NCI-H2227 treated with DMSO at 0.1 percent for 48 hours (cell line): ENCODE results near the gene CHADL.
"Not testable (repeated sequence)": the region's sequence is repeated elsewhere in the genome, so short reads cannot be mapped to it uniquely, and the experiment has no call there.

Source experiments
- DNase-seq: peaks from one replicate; lab custom pipeline; 2025; lab: John Stamatoyannopoulos, UW

Gene CHADL, protein sequence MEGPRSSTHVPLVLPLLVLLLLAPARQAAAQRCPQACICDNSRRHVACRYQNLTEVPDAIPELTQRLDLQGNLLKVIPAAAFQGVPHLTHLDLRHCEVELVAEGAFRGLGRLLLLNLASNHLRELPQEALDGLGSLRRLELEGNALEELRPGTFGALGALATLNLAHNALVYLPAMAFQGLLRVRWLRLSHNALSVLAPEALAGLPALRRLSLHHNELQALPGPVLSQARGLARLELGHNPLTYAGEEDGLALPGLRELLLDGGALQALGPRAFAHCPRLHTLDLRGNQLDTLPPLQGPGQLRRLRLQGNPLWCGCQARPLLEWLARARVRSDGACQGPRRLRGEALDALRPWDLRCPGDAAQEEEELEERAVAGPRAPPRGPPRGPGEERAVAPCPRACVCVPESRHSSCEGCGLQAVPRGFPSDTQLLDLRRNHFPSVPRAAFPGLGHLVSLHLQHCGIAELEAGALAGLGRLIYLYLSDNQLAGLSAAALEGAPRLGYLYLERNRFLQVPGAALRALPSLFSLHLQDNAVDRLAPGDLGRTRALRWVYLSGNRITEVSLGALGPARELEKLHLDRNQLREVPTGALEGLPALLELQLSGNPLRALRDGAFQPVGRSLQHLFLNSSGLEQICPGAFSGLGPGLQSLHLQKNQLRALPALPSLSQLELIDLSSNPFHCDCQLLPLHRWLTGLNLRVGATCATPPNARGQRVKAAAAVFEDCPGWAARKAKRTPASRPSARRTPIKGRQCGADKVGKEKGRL

DNA sequence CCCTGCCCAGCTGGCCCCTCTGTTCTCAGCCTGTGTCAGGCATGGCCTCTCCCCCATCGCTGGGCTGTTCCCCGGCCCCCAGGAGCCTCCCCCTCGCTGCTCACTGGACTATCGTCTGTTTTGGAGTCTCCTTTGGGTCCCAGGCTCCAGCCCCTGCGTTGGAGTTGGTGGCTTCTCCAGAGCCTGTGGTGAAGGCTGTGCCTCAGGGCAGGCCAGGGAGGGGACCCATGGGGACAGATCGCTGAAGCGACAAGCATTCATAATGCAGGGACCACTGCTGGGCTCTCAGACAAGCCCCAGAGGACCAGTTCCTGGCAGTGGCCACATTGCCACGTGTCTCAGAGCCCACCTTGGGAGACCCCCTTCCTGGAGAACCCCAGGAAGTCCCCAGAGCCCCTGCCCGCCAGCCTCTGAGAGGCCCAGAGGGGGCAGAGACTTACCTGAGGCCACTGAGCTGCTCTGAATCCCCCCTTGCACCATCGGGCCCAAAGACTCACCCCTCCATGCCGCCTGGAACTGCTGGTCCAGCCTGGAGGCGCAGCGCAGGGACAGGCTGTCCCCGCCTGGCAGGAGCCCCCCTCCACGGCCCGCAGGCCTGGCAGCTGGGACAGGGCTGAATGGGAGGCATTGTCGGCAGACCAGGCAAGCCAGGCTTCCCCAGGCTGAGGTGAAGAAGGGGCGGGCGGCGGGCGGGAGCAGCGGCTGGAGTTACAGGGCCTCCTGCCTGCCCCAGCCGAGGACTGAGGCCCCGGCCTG is at the start of gene CHADL:
Gene CHADL (minus strand): TSS at position 555 of the 756 bp plus-strand sequence. CDS start 50 bp downstream, at position 505.
- DNase-seq = no peak

DNA sequence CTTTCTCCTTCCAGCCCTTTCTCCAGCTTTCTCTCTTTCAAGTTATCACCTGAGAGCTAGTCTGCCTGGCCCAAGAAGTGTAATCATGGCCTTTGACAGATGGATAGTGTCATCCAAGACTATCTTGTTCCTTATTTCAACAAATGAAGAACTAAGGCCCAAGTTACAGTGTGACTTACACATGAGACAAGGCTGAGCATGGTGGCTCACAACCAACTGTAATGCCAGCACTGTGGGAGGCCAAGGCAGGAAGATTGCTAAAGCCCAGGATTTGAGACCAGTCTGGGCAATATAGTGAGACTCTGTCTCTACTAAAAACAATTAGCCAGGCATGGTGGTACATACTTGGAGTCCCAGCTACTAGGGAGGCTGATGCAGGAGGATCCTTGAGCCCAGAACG is 48.9 kb upstream of the CHADL start:
- DNase-seq = no peak

DNA sequence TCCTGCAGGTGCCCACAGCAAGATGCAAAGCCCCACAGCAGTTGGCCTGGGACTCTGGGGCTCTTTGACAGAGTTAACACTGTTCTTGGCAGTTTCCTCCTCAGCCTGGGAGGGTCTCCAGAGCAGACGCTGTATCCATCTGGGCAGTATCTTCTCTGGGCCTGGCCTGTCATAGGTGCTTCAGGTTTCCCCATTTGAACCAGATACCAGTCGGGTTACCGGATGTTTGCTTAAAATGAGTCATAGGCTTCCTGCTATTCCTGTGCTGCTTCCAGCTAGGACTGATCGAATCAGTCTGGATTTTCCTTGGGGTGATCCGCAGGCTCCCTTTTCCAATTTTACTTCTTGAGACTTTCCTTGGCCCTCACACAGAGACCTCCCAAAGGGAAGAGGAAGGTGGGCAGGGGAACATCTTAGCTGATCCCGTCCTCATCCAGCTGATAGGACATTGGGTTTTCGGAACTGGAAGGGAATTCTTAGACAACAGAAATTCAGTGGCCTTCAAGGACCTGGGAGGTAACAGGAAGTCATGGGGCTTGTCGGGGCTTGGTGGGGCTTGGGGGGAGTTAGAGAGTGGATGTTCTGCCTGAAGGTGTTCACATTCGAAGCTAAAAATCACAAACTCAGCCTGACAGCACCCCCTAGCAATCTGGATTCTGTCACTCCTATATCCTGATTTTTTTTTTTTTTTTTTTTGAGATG is 47.7 kb upstream of the CHADL start:
- no peak for DNase-seq

DNA sequence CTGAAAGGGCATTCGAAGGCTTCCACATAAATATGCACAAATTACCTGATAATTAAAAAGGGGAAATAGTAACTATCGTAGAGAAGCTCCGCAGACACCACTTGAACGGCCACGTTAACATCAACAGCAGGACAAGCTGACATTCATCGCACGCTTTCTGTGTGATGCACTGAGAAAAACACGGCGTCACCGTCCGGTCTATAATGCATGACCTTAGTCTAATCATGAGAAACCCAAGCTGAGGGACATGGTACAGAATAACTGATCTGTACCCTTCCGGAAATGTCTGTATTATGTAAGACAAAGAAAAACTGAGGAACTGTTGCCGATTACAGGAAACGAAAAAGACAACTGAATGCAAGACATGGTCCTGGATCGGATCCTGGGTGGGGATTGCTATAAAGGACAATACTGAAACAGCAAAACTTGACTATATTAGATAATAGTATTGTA is 45.9 kb upstream of the CHADL start:
- no peak for DNase-seq

DNA sequence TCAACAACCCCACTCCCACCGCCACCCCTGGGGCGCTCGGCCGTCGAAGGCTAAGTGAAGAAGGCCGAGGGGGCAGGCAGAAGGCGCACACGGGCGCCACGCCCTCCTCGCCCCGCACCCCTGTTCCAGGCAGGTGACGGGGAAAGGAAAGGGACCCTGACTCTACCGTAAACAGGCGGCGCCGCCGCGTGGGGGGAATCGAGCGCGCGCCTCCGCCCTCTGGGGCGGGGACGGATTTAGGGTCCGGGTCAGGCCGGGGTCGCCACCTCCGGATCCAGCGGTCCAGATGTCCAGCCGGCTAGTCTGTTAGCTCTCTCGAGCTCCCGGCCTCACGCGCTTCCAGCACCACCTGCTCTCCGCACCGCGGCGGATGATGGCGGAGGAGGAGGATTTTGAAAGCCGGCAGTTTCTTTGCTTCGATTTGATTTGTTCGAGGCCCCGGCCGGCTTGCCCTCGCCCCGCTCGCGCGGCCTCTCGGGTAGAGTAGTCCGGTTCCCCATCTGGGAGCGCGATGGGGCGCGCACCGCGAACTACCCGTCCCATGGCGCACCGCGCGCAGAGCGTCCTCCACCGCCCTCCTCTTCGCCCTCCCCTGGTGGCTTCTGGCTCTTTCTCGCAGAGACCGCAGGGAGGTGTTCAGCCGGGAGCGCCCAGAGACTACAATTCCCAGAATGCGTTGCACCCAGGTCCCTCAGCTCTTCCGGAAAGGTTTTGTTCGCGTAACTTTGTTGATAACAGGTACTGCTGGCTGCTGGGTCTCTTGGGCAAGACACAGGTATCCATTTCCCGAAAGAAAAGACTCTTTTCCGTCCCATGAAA is 45.3 kb upstream of the CHADL start, which contains the start of gene RANGAP1:
Gene RANGAP1 (minus strand): TSS at position 368 of the 819 bp plus-strand sequence. CDS start 5,143 bp downstream, outside the sequence.
- peak; percentile 95 for DNase-seq

DNA sequence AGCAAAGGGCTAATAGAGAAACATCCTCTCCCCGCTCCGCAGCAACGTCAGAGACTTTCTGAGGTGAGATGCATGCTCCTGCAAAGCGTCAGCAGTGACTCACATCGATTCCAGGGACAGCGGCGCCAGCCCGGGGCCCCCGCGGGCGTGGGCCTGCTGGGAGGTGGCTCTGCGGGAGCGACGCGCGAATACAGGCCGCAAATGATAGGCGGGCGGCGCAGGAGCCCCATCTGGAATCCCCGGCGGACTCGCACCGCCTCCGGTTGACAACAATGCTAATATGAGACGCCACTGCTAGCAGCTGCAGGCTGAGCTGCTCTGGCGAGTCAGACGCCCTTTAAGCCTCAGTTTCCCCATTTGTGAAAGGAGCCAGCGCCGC is 44.7 kb upstream of the CHADL start:
- DNase-seq = peak; percentile 34

DNA sequence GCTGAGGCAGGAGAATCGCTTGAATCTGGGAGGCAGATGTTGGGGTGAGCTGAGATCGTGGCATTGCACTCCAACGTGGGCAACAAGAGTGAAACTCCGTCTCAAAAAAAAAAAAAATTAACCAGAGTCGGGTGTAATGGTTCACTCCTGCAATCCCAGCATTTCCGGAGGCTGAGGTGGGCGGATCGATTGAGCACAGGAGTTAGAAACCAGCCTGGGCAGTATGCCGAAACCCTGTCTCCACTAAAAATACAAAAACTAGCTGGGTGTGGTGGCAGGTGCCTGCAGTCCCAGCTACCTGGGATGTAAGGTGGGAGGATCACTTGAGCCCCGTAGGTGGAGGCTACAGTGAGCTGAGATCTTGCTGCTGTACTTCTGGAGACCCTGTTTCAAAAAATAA is 43.7 kb upstream of the CHADL start:
- DNase-seq = no peak

DNA sequence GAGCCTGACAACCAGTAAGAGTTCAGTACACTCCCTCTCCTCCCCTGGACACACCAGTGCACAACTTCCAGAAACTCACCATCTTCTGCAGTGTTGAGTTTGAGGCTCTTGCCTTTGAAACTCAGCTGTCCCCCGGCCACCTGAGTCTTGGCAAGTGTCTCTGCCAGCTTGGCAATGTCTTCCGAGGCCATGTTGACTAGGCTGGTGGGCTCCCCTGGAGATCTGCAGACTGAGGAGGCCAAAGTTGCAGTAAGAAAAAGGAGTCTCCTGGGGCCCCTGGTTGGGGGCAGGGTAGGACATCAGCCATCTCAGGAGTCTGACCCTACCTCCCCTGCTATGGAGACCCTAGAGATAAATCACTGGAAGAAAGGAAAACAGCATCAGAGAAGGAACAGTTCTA is 40.1 kb upstream of the CHADL start:
- DNase-seq = no peak

DNA sequence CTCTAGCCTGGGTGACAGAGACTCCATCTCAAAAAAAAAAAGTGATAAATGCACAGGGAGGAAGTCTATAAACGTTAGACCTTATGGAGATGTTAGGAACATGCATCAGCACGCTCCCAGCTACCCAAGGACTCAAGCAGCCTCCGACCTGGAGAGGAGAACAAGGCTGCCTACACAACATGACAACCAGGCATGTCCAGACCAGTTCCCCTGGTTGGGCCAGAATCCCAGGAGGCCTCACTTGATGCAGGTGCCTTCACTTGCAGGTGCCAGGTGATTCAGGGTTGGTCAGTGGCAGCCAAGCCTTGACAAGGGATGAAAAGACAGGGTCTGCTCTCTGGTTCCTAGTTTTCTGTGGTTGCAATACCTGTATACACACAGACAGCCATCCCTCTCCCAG is 39.3 kb upstream of the CHADL start:
- DNase-seq = no peak

DNA sequence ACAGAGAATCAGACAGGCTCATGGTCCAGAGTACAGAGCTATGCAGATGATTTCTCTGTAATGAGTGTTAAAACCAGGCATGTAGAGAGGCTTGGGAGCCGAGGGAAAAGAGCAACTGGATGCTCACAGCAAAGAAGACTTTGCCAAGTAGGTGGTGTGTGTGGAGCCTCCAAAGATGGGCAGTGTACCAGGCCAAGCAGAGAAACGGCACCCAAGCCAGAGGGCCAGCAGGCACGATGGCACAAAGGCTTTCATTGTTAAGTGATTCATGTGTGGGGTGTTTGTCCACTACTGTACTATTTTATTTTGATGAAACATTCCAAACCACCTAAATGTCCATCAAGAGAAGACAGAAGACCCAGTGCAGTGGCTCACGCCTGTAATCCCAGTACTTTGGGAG is 34.1 kb upstream of the CHADL start:
- DNase-seq = no peak

DNA sequence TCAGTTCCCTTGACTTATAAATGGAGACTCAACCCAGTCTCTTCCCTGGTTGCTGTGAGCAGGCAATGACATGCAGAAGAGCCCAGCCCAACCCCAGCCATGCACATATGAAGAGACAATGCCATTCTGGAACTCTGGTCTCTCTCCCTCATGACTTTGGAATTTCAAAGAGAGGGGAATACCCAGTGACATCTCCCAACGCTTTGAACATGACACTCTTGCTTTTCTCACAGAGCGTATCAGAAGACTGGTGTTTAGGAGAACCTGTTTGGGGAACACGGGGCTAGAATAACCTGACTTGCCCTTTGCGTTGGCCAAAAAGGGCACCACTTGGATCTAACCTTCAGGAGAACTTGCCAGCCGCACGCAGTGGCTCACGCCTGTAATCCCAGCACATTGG is 32.4 kb upstream of the CHADL start:
- DNase-seq = no peak

DNA sequence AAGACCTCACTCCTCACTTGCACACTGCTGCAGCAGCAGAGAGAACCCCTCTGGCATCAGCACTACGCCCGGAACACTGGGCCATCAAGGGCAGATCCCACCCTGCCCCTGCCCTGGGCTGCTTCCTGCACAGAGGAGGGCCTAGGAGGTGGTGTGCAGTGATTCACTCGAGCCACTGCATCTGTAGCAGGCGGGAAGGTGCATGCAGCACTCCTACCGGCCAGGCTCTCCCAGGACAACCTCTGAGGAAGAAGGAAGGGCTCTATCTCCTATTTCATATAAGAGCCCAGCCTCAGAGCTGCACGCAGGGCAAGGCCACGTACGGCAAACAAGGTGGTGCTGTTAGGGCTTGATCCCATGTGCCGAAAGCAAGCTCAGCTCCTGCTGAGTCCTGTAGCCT is 31.1 kb upstream of the CHADL start:
- DNase-seq = no peak

DNA sequence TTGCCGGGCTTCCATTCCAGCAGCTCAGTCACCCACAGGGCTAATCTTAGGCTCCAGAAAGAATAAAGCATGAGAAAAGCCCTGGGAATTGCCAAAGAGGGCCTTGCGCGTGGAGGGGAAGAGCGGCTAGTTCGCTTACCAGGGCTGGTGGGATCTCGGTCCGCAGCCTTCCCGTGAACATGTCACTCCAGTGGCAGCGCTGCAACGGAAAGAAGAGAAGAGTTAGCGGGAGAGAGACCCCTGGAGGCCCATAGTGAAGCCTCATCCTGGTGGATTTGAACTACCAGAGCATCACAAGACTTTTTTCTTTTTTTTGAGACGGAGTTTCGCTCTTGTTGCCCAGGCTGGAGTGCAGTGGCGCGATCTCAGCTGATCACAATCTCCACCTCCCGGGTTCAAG is 27.2 kb upstream of the CHADL start:
- no peak for DNase-seq

DNA sequence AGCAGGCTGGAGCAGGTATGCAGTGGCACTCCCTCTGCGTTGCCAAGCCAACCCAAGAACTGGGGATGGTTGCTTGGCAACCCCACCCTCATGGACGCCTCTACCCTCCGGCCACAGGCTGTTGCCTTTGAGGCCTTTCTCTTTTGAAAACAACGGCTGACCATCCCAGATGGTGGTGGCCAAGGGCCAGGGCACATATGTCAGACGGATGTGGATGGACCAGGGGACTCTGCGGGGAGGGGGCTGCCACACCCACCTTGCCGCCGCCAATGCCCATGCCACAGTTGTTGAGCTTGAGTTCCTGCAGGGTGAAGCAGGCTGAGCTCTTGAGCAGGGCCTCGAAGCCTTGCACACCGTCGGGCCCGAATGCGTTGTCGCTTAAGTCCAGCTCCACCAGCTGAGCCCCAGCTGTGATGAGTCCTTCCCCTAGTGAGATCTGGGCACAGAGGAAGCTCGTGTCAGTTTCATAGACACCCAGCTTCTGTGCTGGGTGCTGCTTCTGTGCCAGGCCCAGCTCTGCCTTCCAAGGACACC is 23.7 kb upstream of the CHADL start:
- DNase-seq = no peak

DNA sequence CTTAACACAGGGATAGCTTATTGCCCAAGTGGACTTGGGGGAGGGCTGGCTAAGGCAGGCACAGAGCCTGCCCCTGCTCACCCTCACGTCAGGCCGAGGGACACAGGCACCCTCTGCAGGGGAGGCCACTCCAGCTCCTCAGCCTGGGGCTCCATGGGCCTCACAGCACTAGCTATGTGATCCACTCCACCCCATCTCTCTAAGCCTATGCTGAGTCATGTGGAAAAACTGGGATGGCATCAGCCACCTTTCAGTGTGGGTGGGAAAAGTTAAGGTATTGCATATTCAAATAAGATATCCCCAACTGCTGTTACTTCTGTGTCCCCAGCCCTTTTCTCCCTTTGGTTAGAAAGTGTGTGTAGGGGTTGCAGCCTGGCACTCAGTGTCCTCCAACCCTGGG is 23.0 kb upstream of the CHADL start:
- DNase-seq = no peak

DNA sequence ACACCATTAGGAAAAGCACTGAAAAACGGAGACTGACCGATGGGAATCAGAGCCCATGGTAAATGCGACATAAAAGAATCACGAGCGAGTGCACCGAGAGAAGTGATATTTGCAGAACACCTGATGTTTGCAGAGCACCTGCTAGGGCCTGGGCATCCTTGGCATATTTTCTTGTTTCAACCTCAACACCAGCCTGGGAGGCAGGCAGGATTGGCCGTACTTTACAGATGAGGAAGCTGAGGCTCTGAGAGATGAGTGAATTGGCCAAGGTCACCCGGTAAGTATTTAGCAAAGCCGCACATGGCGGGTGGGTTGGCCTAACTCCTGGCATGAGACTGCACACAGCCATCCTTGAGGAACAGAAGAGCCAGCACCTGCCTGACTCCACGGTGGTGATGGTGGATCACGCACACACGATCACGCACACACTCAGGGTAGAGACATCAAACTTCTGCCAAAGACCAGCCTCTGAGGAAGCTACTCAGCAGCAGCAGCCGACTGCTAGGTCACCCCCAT is 21.6 kb upstream of the CHADL start:
- DNase-seq = no peak

DNA sequence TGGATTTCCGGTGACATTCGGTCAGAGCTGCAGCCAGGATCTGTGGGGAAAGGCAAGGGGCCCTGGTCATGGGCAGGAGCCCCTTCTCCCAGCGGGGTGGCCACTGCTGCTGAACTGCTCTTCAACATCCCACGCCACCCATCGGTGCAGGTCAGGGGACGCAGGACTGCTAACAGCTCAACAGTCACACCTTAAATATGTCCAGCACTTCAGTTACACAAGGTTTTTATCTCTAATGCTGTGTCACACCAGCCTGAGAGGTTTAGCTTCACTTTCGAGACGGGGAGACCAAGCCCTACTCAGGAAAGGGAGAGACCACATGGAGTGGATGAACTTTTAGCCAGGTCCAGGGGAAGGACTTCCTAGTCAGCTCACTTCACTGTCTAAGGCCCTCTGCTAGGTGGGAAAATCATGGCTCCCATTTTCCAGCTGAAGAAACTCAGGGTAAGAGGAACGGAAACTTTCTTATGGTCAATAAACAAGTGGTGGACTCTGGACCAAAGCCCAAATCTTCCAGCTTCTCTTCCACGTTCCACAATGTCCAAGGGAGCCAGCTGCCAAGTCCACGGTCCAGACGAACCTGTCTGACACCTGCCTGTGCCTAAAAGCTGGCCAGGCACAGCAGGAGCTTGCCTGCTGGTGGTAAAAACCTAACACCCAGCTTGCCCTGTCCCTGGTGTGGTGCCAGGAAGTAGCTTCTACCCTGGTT is 21.0 kb upstream of the CHADL start:
- no peak for DNase-seq

DNA sequence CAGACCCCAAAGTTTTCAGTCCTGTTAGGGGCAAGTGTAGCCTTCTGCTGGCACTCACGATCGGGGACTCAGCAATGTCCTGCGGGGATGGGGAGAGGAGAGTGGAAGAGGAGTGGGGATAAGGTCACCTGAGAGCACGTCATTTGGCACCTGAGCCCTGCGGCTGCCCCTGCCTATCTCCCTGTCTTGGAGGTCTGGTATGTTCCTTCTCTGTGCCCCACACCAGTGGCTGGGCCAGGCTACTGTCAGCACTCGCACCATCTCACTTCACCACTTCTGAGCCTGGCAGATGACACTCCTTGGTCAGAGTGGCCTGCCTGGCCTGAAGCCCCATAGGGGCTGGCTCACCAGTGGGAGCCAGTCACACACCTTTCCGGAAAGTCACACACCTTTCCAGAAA is 20.1 kb upstream of the CHADL start:
- no peak for DNase-seq

DNA sequence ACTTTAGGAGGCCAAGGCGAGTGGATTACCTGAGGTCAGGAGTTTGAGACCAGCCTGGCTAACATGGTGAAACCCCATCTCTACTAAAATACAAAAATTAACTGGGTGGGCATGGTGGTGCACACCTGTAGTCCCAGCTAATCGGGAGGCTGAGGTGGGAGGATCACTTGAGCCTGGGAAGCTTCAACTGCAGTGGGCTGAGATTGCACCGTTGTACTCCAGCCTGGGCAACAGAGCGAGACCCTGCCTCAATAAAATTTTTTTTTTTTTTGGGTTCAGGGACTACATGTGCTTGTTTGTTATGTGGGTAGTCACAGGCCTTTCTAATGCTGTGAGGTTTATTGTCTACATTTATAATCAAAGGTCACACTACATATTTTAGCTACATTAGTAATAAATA is 19.0 kb upstream of the CHADL start:
- DNase-seq = not testable (repeated sequence)

DNA sequence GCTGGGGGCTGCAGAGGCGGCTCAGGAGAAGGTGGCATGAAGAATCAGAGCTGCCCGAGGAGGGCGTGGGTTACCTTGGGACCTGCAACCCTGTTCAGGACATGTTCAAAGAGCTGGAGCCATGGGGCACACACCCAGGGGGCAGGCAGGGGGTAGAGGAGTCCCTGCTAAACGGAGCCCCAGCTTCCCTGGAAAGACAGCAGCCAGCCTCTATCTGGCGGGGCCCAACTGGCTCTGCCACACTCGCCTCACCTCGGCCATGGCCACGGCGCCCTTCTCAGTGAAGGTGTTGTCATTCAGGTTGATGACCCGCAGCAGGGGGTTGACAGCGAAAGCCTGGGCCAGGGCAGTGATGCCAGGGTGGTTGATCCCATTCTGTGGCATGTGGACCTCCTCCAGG is 17.0 kb upstream of the CHADL start:
- DNase-seq = no peak
